ENCODE data around the gene SLC26A2. TPM values are rescaled to one million over a fixed set of nuclear protein-coding genes. Genes with fewer than 3 reads are reported as not detected.

SLC26A2 gene
- total and polyA plus RNA-seq, 2 donors = 5.3 to 6.5 TPM

DNA sequence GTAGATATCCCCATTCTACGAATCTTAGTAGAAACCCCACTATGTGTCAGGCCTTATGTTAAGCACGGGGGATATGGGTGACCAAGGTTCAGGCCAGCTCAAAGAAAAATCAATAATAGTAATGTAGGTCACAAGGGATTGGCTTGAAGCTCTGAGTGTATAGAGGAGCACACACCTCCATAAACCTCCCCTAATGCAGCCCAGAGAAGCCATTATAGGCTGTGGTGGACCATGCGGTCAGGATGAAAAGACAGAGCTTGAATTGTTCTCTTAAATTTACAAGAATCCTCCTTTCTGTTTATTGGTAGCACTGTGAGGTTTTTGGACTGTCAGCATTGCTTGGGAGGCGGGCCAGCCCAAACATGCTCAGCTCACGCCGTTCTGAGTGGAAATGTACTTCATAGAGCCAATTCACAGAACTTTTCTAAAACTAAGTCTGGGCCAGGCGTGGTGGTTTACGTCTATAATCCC, 25.1 kb upstream of the SLC26A2 start:
- no peak overlapping the region for H3K27ac ChIP-seq (ENCODE audit: low read depth in 1 of 2, low read length in 1 of 2)
- H3K27me3 ChIP-seq (ENCODE audit: control insufficient read depth in 2 of 2, insufficient read depth in 1 of 2, low read length in 1 of 2) = peaks cover 0 to 6% of the 10 kb centered on the region in 2 donors
- 92% methylated on average over 8 of the region's 8 CpGs for WGBS
- no peak overlapping the region for H3K4me3 ChIP-seq (ENCODE audit: low read length in 2 of 2)
- no peaks in the 10 kb centered on the region for H3K4me1 ChIP-seq (ENCODE audit: control insufficient read depth in 2 of 2, insufficient read depth in 2 of 2, low read length in 2 of 2)
- no peaks in the 10 kb centered on the region for H3K9me3 ChIP-seq (ENCODE audit: control insufficient read depth in 2 of 2, insufficient read depth in 1 of 2, low read length in 1 of 2)
- no peak for DNase-seq (ENCODE audit: low read depth in 6 of 9, low spot score in 9 of 9)
- H3K36me3 ChIP-seq (ENCODE audit: control insufficient read depth in 2 of 2, insufficient read depth in 2 of 2, low read length in 1 of 2) = no peaks in the 10 kb centered on the region

DNA sequence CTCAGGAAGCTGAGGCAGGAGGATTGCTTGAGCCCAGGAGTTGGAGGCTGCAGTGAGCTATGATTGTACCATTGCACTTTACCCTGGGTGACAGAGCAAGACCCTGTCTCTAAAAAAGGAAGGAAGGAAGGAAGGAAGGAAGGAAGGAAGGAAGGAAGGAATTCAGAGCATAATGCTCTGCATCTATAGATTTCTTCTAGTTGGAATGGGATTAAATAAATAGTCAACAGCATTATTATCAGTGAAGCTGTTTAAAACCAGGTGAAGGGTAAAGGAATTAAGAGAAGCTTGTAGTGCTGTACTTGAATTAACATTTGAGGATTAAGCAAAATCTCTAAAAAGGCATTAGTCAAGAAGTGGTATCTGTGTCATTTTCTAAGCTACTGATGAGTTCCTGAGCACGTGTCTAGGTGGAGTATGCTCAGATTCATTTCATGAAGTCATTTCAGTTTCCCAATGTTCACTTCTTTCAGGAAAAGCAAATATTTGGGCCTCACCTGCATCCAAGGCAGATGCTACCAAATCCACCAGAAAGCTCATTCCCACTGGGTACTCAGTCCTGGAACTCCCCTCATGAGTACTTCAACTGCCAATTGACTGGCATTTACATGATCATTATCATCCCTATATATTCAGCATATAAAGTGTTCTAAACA, 24.4 kb upstream of the SLC26A2 start:
- Histone ChIP-seq H3K27ac (ENCODE audit: low read depth in 1 of 2, low read length in 1 of 2) (no peak overlapping the region), H3K9me3 (ENCODE audit: control insufficient read depth in 2 of 2, insufficient read depth in 1 of 2, low read length in 1 of 2) (no peaks in the 10 kb centered on the region), H3K4me3 (ENCODE audit: low read length in 2 of 2) (no peak overlapping the region), H3K4me1 (ENCODE audit: control insufficient read depth in 2 of 2, insufficient read depth in 2 of 2, low read length in 2 of 2) (no peaks in the 10 kb centered on the region), H3K36me3 (ENCODE audit: control insufficient read depth in 2 of 2, insufficient read depth in 2 of 2, low read length in 1 of 2) (no peaks in the 10 kb centered on the region), H3K27me3 (ENCODE audit: control insufficient read depth in 2 of 2, insufficient read depth in 1 of 2, low read length in 1 of 2) (peaks cover 0 to 6% of the 10 kb centered on the region in 2 donors)
- DNase-seq (ENCODE audit: low read depth in 6 of 9, low spot score in 9 of 9) = no peak
- WGBS = 94% methylated on average over 1 of the region's 1 CpG

DNA sequence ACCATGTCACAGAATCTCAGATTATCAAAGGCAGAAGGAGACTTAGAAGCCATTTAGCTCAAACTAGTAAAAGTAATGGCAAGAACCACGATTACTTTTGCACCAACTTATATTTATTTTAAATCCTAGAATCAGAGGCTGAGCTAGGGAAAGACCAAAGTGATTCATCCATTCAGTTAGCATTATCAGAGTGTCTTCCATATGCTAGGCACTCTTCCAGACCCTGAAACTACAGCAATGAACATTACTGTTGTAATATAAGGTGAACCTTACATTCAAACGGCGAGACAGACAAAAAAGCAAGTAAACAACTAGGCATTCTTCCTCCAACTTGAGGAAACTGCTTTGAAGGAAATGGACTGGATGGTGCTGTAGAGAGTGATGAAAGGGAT, 23.9 kb upstream of the SLC26A2 start:
- Histone ChIP-seq H3K4me3 (ENCODE audit: low read length in 2 of 2) (no peak overlapping the region), H3K27me3 (ENCODE audit: control insufficient read depth in 2 of 2, insufficient read depth in 1 of 2, low read length in 1 of 2) (peaks cover 0 to 6% of the 10 kb centered on the region in 2 donors), H3K9me3 (ENCODE audit: control insufficient read depth in 2 of 2, insufficient read depth in 1 of 2, low read length in 1 of 2) (no peaks in the 10 kb centered on the region), H3K4me1 (ENCODE audit: control insufficient read depth in 2 of 2, insufficient read depth in 2 of 2, low read length in 2 of 2) (no peaks in the 10 kb centered on the region), H3K36me3 (ENCODE audit: control insufficient read depth in 2 of 2, insufficient read depth in 2 of 2, low read length in 1 of 2) (no peaks in the 10 kb centered on the region), H3K27ac (ENCODE audit: low read depth in 1 of 2, low read length in 1 of 2) (no peak overlapping the region)
- WGBS = 93% methylated on average over 3 of the region's 3 CpGs
- DNase-seq (ENCODE audit: low read depth in 6 of 9, low spot score in 9 of 9) = no peak

DNA sequence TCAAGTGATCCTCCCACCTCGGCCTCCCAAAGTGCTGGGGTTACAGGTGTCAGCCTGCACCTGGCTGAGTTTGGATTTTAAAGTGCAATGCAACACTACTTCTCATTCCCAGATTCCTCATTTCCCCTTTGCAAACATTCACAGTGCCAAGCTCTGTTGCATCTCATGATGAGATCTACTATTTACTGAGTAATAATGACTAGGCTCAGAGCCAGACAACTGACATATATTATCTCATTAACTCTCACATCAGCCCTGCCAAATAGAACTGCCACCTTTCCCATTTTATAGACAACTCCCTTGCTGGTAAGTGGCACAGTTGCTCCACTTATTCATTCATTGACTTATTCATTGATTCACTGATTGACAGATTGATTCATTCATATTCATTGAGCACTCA, 22.9 kb upstream of the SLC26A2 start:
- H3K4me3 ChIP-seq (ENCODE audit: low read length in 2 of 2) = no peak overlapping the region
- no peak overlapping the region for H3K27ac ChIP-seq (ENCODE audit: low read depth in 1 of 2, low read length in 1 of 2)
- no peaks in the 10 kb centered on the region for H3K9me3 ChIP-seq (ENCODE audit: control insufficient read depth in 2 of 2, insufficient read depth in 1 of 2, low read length in 1 of 2)
- H3K4me1 ChIP-seq (ENCODE audit: control insufficient read depth in 2 of 2, insufficient read depth in 2 of 2, low read length in 2 of 2) = no peaks in the 10 kb centered on the region
- 85% methylated on average over 1 of the region's 1 CpG for WGBS
- peaks cover 0 to 5% of the 10 kb centered on the region in 2 donors for H3K27me3 ChIP-seq (ENCODE audit: control insufficient read depth in 2 of 2, insufficient read depth in 1 of 2, low read length in 1 of 2)
- DNase-seq (ENCODE audit: low read depth in 6 of 9, low spot score in 9 of 9) = no peak
- no peaks in the 10 kb centered on the region for H3K36me3 ChIP-seq (ENCODE audit: control insufficient read depth in 2 of 2, insufficient read depth in 2 of 2, low read length in 1 of 2)

DNA sequence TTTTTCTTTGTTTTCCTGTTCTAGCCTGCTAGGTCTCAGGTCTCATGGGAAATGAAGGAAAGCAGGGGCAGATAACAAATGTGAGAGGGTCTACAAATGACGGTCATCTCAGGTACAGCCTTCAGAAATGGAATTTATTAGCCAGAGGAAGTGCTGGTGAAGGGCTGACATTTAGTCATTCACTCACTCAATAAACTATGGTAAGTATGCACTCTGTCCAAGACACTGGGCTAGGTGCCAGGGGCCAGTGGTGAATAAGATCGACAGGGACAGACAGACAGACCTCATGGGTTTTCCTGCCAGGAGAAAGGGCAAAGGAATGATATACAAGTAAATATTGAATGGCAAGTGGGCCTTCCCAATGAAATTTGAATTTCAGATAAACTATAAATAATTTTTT, 22.3 kb upstream of the SLC26A2 start:
- 57% methylated on average over 2 of the region's 2 CpGs for WGBS
- no peak overlapping the region for H3K4me3 ChIP-seq (ENCODE audit: low read length in 2 of 2)
- no peaks in the 10 kb centered on the region for H3K4me1 ChIP-seq (ENCODE audit: control insufficient read depth in 2 of 2, insufficient read depth in 2 of 2, low read length in 2 of 2)
- H3K27me3 ChIP-seq (ENCODE audit: control insufficient read depth in 2 of 2, insufficient read depth in 1 of 2, low read length in 1 of 2) = peaks cover 0 to 2% of the 10 kb centered on the region in 2 donors
- H3K27ac ChIP-seq (ENCODE audit: low read depth in 1 of 2, low read length in 1 of 2) = no peak overlapping the region
- H3K36me3 ChIP-seq (ENCODE audit: control insufficient read depth in 2 of 2, insufficient read depth in 2 of 2, low read length in 1 of 2) = no peaks in the 10 kb centered on the region
- no peak for DNase-seq (ENCODE audit: low read depth in 6 of 9, low spot score in 9 of 9)
- no peaks in the 10 kb centered on the region for H3K9me3 ChIP-seq (ENCODE audit: control insufficient read depth in 2 of 2, insufficient read depth in 1 of 2, low read length in 1 of 2)

DNA sequence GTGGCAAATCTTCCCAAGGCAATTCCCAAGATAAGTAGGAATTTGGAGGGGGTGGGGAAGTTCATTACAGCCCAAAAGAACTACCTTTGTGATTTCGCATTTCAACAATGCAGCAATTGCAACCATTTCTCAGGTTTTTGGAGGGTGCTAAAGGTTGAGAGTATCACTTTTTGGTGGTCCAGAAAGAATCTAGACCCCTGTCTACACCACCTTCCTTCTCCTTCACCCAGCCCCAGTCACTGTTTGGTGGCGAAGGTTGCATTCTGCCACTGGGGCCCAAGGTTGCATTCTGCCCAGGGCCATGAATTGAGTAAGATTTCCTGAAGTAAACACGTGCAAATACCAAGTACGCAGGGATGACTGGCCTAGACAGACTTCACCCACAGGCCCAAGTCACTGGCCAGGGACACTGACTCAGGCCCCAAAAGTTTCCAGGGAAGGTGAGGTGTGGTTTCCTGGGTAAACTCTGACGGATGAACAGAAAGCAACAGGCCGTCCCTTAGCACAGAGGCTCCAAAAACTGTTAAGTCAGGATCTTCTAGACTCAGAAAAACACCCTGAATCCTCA, 21.7 kb upstream of the SLC26A2 start:
- no peaks in the 10 kb centered on the region for H3K27me3 ChIP-seq (ENCODE audit: control insufficient read depth in 2 of 2, insufficient read depth in 1 of 2, low read length in 1 of 2)
- H3K4me3 ChIP-seq (ENCODE audit: low read length in 2 of 2) = no peak overlapping the region
- H3K27ac ChIP-seq (ENCODE audit: low read depth in 1 of 2, low read length in 1 of 2) = no peak overlapping the region
- H3K4me1 ChIP-seq (ENCODE audit: control insufficient read depth in 2 of 2, insufficient read depth in 2 of 2, low read length in 2 of 2) = no peaks in the 10 kb centered on the region
- WGBS = 95% methylated on average over 6 of the region's 6 CpGs
- H3K9me3 ChIP-seq (ENCODE audit: control insufficient read depth in 2 of 2, insufficient read depth in 1 of 2, low read length in 1 of 2) = no peaks in the 10 kb centered on the region
- no peaks in the 10 kb centered on the region for H3K36me3 ChIP-seq (ENCODE audit: control insufficient read depth in 2 of 2, insufficient read depth in 2 of 2, low read length in 1 of 2)
- no peak for DNase-seq (ENCODE audit: low read depth in 6 of 9, low spot score in 9 of 9)

DNA sequence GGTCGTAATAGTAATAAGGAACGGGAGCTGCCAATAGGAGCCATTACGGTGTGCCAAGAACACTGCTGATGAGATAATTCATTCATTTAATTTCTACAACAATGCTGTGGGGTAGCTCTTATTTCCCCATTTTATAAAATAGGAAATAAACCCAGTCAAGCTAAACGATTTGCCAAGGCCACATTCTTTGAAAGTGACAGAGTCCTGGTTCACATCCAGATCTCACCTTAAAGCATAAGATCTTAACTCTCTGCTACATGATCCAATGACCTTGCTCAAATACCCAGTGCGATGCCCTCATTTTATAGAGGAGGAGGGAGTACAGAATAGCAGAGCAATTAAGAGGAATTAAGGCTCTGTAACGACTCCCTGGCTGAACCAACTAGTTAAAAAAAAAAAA, 21.0 kb upstream of the SLC26A2 start:
- H3K36me3 ChIP-seq (ENCODE audit: control insufficient read depth in 2 of 2, insufficient read depth in 2 of 2, low read length in 1 of 2) = no peaks in the 10 kb centered on the region
- no peak overlapping the region for H3K27ac ChIP-seq (ENCODE audit: low read depth in 1 of 2, low read length in 1 of 2)
- no peak for DNase-seq (ENCODE audit: low read depth in 6 of 9, low spot score in 9 of 9)
- 85% methylated on average over 6 of the region's 6 CpGs for WGBS
- H3K9me3 ChIP-seq (ENCODE audit: control insufficient read depth in 2 of 2, insufficient read depth in 1 of 2, low read length in 1 of 2) = peaks cover 0 to 1% of the 10 kb centered on the region in 2 donors
- H3K4me1 ChIP-seq (ENCODE audit: control insufficient read depth in 2 of 2, insufficient read depth in 2 of 2, low read length in 2 of 2) = no peaks in the 10 kb centered on the region
- no peak overlapping the region for H3K4me3 ChIP-seq (ENCODE audit: low read length in 2 of 2)
- H3K27me3 ChIP-seq (ENCODE audit: control insufficient read depth in 2 of 2, insufficient read depth in 1 of 2, low read length in 1 of 2) = no peaks in the 10 kb centered on the region

DNA sequence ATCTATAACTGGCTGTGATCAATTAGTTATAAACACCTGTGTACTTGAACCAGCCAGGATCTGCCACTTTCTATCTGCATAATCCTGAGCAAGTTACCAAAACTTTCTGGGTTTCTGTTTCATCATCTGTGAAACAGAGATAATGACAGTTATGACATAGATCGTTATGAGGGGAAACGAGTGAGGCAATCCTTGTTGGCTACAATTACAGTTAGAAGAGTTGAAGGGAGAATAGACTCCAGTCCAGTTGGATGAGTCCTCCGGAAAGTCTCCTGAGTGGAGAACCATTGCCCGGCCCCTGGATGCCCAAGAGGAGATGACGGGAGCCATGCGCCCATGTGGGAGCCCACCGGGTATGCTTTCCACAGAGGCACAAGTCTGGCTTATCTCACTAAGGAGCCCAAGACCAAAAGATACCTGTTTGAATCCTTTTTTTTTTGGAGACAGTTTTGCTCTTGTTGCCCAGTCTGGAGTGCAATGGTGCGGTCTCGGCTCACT, 20.4 kb upstream of the SLC26A2 start:
- H3K4me3 ChIP-seq (ENCODE audit: low read length in 2 of 2) = no peak overlapping the region
- no peaks in the 10 kb centered on the region for H3K36me3 ChIP-seq (ENCODE audit: control insufficient read depth in 2 of 2, insufficient read depth in 2 of 2, low read length in 1 of 2)
- H3K27ac ChIP-seq (ENCODE audit: low read depth in 1 of 2, low read length in 1 of 2) = no peak overlapping the region
- H3K9me3 ChIP-seq (ENCODE audit: control insufficient read depth in 2 of 2, insufficient read depth in 1 of 2, low read length in 1 of 2) = peaks cover 0 to 1% of the 10 kb centered on the region in 2 donors
- 88% methylated on average over 9 of the region's 9 CpGs for WGBS
- DNase-seq (ENCODE audit: low read depth in 6 of 9, low spot score in 9 of 9) = no peak
- no peaks in the 10 kb centered on the region for H3K27me3 ChIP-seq (ENCODE audit: control insufficient read depth in 2 of 2, insufficient read depth in 1 of 2, low read length in 1 of 2)
- no peaks in the 10 kb centered on the region for H3K4me1 ChIP-seq (ENCODE audit: control insufficient read depth in 2 of 2, insufficient read depth in 2 of 2, low read length in 2 of 2)

DNA sequence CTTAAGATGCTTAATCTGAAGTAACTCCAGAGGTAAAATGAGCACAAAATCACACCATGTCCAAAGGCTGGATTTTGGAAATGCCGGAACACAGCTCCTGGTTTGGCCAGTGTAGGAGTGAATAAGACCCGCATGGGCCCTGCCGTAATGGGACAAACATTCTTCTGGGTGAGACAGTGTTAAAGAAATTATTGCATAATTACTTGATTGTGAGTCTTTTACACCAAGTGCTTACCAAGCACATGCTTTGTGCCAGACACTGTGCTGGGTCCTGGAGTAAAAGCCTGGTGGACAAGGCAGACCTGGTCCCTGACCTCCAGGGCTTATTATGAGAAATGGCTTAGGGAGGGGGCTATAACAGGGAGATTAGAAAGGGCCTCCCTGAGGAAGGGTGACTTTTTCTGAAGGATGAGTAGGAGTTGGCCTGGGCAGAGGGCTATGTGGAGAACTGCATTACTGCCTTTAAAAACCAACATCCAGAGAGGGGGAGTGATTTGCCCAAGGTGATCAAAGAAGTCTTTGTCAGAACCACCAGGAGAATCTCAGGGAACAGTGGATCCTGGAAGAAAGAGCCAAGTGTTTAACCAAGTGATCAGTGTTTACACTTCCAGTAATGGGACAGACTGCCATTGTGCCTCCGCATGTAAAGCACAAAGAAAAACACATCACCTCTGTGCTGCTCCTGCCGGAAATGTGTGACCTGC, 19.5 kb upstream of the SLC26A2 start:
- no peak overlapping the region for H3K27ac ChIP-seq (ENCODE audit: low read depth in 1 of 2, low read length in 1 of 2)
- no peaks in the 10 kb centered on the region for H3K27me3 ChIP-seq (ENCODE audit: control insufficient read depth in 2 of 2, insufficient read depth in 1 of 2, low read length in 1 of 2)
- H3K4me1 ChIP-seq (ENCODE audit: control insufficient read depth in 2 of 2, insufficient read depth in 2 of 2, low read length in 2 of 2) = no peaks in the 10 kb centered on the region
- 88% methylated on average over 5 of the region's 5 CpGs for WGBS
- peaks cover 0 to 1% of the 10 kb centered on the region in 2 donors for H3K9me3 ChIP-seq (ENCODE audit: control insufficient read depth in 2 of 2, insufficient read depth in 1 of 2, low read length in 1 of 2)
- no peak for DNase-seq (ENCODE audit: low read depth in 6 of 9, low spot score in 9 of 9)
- H3K4me3 ChIP-seq (ENCODE audit: low read length in 2 of 2) = no peak overlapping the region
- H3K36me3 ChIP-seq (ENCODE audit: control insufficient read depth in 2 of 2, insufficient read depth in 2 of 2, low read length in 1 of 2) = no peaks in the 10 kb centered on the region

Measured in thymus (tissue), 11 donors.